CD14-positive monocyte (primary cell): ENCODE data around the gene PDE7B. TPM values are rescaled to one million over a fixed set of nuclear protein-coding genes. Genes with fewer than 3 reads are reported as not detected.

Experiments
- DNase-seq, 3 donors: peaks; one replicate each; pipeline ENCODE4 v3.0.0-alpha.2; 2011 to 2022
- H2AFZ ChIP-seq: 2 replicates; pipeline ENCODE4 v1.6.0; 2012; ENCODE audit warnings: mild to moderate bottlenecking, low read depth, low read length, inconsistent platforms; ENCODE audit not compliant: insufficient read depth, poor library complexity, severe bottlenecking
- H3K27ac ChIP-seq, 2 donors: 1 replicate in 1 of 2; 2 replicates in 1 of 2; pipeline ENCODE4 v1.5.1; 2012 to 2013; ENCODE audit warnings: low read length in 2 of 2, control low read depth in 1 of 2, inconsistent platforms in 1 of 2, low read depth in 1 of 2, mild to moderate bottlenecking in 1 of 2
- H3K27me3 ChIP-seq, 2 donors: one replicate each; pipeline versions ENCODE4 v1.6.0 to v1.6.1; 2011 to 2013; ENCODE audit warnings: low read length in 2 of 2; ENCODE audit not compliant: control insufficient read depth in 2 of 2, insufficient read depth in 2 of 2
- H3K36me3 ChIP-seq, 2 donors: replicated peaks in 1 of 2; 1 replicate in 1 of 2; 2 replicates in 1 of 2; pipeline versions ENCODE4 v1.5.1 to v1.6.1; 2012 to 2013; ENCODE audit warnings: low read length in 2 of 2, control low read depth in 1 of 2, inconsistent platforms in 1 of 2, mild to moderate bottlenecking in 1 of 2; ENCODE audit not compliant: insufficient read depth in 2 of 2, control insufficient read depth in 1 of 2
- H3K4me1 ChIP-seq, 2 donors: 1 replicate in 1 of 2; 2 replicates in 1 of 2; pipeline versions ENCODE4 v1.5.1 to v1.6.1; 2012 to 2013; ENCODE audit warnings: low read length in 2 of 2, control low read depth in 1 of 2, inconsistent platforms in 1 of 2, mild to moderate bottlenecking in 1 of 2, moderate library complexity in 1 of 2; ENCODE audit not compliant: insufficient read depth in 2 of 2, control insufficient read depth in 1 of 2
- H3K4me2 ChIP-seq: replicated peaks from 2 replicates; pipeline ENCODE3; 2012; ENCODE audit warnings: low read length, moderate library complexity, mild to moderate bottlenecking; ENCODE audit not compliant: poor library complexity, severe bottlenecking; ENCODE audit errors: extremely low read depth
- H3K4me3 ChIP-seq, 3 experiments: fragments of 200-600 bp in 1 of 3; sonication (generic) in 1 of 3; replicated peaks in 1 of 3; 1 replicate in 2 of 3; 2 replicates in 1 of 3; pipeline ENCODE4 v1.5.1; 2011 to 2013; ENCODE audit warnings: low read length in 3 of 3, mild to moderate bottlenecking in 3 of 3, control low read depth in 2 of 3, low read depth in 2 of 3, inconsistent platforms in 1 of 3, moderate library complexity in 1 of 3
- H3K79me2 ChIP-seq: 2 replicates; pipeline ENCODE4 v1.6.0; 2012; ENCODE audit warnings: mild to moderate bottlenecking, control low read depth, inconsistent platforms, low read length, moderate library complexity; ENCODE audit not compliant: insufficient read depth
- H3K9ac ChIP-seq: 2 replicates; pipeline ENCODE4 v1.6.0; 2017; ENCODE audit warnings: low read length, mild to moderate bottlenecking; ENCODE audit not compliant: insufficient read depth, poor library complexity, severe bottlenecking
- H3K9me3 ChIP-seq, 2 donors: replicated peaks in 1 of 2; 1 replicate in 1 of 2; 2 replicates in 1 of 2; pipeline versions ENCODE4 v1.5.1 to v1.6.1; 2012 to 2013; ENCODE audit warnings: low read length in 2 of 2, control low read depth in 1 of 2; ENCODE audit not compliant: control insufficient read depth in 1 of 2, insufficient read depth in 1 of 2
- H4K20me1 ChIP-seq: 2 replicates; pipeline ENCODE4 v1.6.0; 2012; ENCODE audit warnings: mild to moderate bottlenecking, low read length, control low read depth, moderate library complexity; ENCODE audit not compliant: insufficient read depth
- H3K27ac Mint-ChIP-seq, 7 donors: one replicate each; pipeline ENCODE4 v1.8.0; 2020; ENCODE audit warnings: mild to moderate bottlenecking in 7 of 7, mixed read lengths in 7 of 7, moderate library complexity in 6 of 7, inconsistent platforms in 2 of 7
- H3K27me3 Mint-ChIP-seq, 3 donors: one replicate each; pipeline ENCODE4 v1.8.0; 2021 to 2022; ENCODE audit warnings: low read depth in 3 of 3, mild to moderate bottlenecking in 3 of 3, mixed read lengths in 3 of 3, moderate library complexity in 3 of 3, inconsistent platforms in 1 of 3
- H3K36me3 Mint-ChIP-seq, 2 donors: one replicate each; pipeline ENCODE4 v1.8.0; 2020; ENCODE audit warnings: mixed read lengths in 2 of 2, inconsistent platforms in 1 of 2, mild to moderate bottlenecking in 1 of 2
- H3K4me1 Mint-ChIP-seq: one replicate; pipeline ENCODE4 v1.8.0; 2020; ENCODE audit warnings: mild to moderate bottlenecking, mixed read lengths
- H3K4me3 Mint-ChIP-seq, 2 donors: one replicate each; pipeline ENCODE4 v1.8.0; 2020; ENCODE audit warnings: mild to moderate bottlenecking in 2 of 2, mixed read lengths in 2 of 2, moderate library complexity in 1 of 2
- H3K9me3 Mint-ChIP-seq, 7 donors: one replicate each; pipeline ENCODE4 v1.8.0; 2020 to 2022; ENCODE audit warnings: mixed read lengths in 7 of 7, mild to moderate bottlenecking in 6 of 7, moderate library complexity in 6 of 7, inconsistent platforms in 2 of 7
- WGBS: methylation state at CpG from one replicate; pipeline ENCODE4 v1.1.5; 2013; ENCODE audit warnings: missing lambda C conversion rate; ENCODE audit not compliant: insufficient coverage; 5-methylcytosine and 5-hydroxymethylcytosine counted together
- intact Hi-C, 2 donors: fragments of 100-400 bp; cut with micrococcal nuclease; formaldehyde crosslinking; loops; one replicate each; pipeline versions ENCODE4 v1.15.0 to v1.15.1; 2023
- polyA plus RNA-seq, 3 donors: library from polyadenylated mRNA; depleted of rRNA in 1 of 3; unstranded in 2 of 3; stranded (reverse) in 1 of 3; fragments of 300-500 nt in 2 of 3; fragments of >200 nt in 1 of 3; fragmentation: Illumina TruSeq in 2 of 3; gene quantifications; 1 replicate in 2 of 3; 2 replicates in 1 of 3; pipeline ENCODE4 v1.2.3, GENCODE V29; 2012 to 2021
- TF ChIP-seq, protein P1 (sequence below): fragments of 200-600 bp; IDR thresholded peaks from one replicate; pipeline ENCODE4 v1.8.0; 2022; ENCODE audit warnings: antibody characterized with exemption, mild to moderate bottlenecking

PDE7B gene
- polyA plus RNA-seq, 3 donors = 0.37 to 1.1 (median 0.89) TPM

DNA sequence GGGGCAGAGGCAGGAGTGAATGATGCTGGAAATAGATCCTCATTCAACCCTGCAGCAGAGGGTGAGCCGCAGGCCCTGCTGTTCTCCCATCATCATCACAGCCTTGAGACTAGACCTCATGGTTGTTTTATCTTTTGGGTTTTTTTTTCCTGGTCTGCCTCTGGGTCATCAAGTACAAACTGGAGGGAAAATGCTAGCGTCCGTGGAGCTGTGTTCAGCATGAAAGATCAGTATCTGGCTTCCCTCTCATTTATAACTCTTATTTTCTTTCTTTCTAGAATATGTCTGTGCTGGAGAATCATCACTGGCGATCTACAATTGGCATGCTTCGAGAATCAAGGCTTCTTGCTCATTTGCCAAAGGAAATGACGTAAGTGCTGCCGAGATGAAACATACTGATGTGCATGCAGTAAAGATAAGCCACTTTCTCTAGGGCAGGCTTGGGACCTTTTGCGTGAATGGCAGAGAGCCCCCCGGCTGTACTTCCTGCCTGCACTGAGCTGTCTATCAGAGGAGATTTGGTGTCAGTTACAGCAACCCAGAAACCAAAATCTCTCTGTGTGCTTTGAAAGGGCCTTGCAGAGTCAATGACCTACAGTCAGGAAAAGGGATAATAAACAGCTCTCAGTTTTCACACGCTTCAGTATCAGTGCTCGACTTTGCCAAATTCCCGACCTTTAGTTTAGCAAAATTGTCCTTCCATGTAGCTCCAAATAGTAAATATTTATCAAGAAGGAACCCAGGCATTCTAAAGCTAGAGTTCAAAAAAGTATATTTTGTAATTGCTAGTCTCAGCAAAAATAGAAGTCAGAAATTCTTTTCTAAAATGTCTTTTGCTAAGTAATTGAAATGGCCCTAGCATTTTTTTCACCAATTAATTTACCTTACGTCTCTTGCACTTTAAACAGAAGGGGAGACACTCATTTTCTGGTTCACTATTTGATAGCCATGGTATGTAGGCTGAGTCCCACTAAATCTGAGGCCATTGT, 322.3 kb downstream of the PDE7B start:
- no peaks in the 10 kb centered on the region for H3K4me1 Mint-ChIP-seq
- peaks cover 0 to 2% (median 0%) of the 10 kb centered on the region in 3 donors for H3K27me3 Mint-ChIP-seq

DNA sequence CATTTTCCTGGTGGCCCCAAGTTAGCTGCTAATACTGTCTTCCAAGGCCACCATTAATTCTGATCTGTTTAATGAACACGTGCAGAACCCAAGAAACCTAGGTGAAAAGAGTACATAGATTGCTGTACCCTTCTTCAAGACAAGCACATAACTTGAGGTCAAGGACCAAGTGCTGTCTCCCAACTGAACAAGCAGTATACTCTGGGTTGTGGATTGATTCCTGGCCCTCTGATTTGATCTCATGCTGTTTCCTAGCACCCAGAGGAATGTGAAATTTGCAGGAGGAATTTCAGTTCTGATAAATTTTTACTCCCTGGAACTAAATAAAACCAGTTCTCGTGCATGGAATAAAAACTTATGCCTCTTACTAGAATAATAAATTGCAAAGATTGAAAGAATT, 323.0 kb downstream of the PDE7B start:
- Mint-ChIP-seq H3K27me3 (peaks cover 0 to 2% (median 0%) of the 10 kb centered on the region in 3 donors), H3K27ac (no peak overlapping the region), H3K4me3 (no peak overlapping the region), H3K4me1 (no peaks in the 10 kb centered on the region), H3K9me3 (peaks cover 0 to 2% (median 0%) of the 10 kb centered on the region in 7 donors), H3K36me3 (no peaks in the 10 kb centered on the region)
- intact Hi-C loops = no loop called here
- H3K27ac ChIP-seq = no peak overlapping the region
- no peaks in the 10 kb centered on the region for H4K20me1 ChIP-seq
- H2AFZ ChIP-seq = no peak overlapping the region
- no peak overlapping the region for H3K9ac ChIP-seq
- no peak for DNase-seq
- no peaks in the 10 kb centered on the region for H3K36me3 ChIP-seq
- H3K27me3 ChIP-seq = no peaks in the 10 kb centered on the region
- H3K4me1 ChIP-seq = no peaks in the 10 kb centered on the region
- H3K4me3 ChIP-seq = no peak overlapping the region
- WGBS = 100% methylated on average over 1 of the region's 2 CpGs
- TF ChIP-seq, protein P1, sequence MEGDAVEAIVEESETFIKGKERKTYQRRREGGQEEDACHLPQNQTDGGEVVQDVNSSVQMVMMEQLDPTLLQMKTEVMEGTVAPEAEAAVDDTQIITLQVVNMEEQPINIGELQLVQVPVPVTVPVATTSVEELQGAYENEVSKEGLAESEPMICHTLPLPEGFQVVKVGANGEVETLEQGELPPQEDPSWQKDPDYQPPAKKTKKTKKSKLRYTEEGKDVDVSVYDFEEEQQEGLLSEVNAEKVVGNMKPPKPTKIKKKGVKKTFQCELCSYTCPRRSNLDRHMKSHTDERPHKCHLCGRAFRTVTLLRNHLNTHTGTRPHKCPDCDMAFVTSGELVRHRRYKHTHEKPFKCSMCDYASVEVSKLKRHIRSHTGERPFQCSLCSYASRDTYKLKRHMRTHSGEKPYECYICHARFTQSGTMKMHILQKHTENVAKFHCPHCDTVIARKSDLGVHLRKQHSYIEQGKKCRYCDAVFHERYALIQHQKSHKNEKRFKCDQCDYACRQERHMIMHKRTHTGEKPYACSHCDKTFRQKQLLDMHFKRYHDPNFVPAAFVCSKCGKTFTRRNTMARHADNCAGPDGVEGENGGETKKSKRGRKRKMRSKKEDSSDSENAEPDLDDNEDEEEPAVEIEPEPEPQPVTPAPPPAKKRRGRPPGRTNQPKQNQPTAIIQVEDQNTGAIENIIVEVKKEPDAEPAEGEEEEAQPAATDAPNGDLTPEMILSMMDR = no peak
- no peaks in the 10 kb centered on the region for H3K79me2 ChIP-seq
- H3K4me2 ChIP-seq = no peak overlapping the region
- H3K9me3 ChIP-seq = no peaks in the 10 kb centered on the region

More for the DNA sequence above, 322.3 kb downstream of the PDE7B start:
- intact Hi-C loops = no loop called here
- Histone ChIP-seq H2AFZ (no peak overlapping the region), H3K4me1 (no peaks in the 10 kb centered on the region), H4K20me1 (no peaks in the 10 kb centered on the region), H3K4me2 (no peak overlapping the region), H3K9ac (no peak overlapping the region), H3K27ac (no peak overlapping the region), H3K27me3 (no peaks in the 10 kb centered on the region), H3K36me3 (no peaks in the 10 kb centered on the region), H3K4me3 (no peak overlapping the region), H3K79me2 (no peaks in the 10 kb centered on the region), H3K9me3 (no peaks in the 10 kb centered on the region)
- no peaks in the 10 kb centered on the region for H3K36me3 Mint-ChIP-seq
- DNase-seq = no peak
- no peak overlapping the region for H3K4me3 Mint-ChIP-seq
- no peak overlapping the region for H3K27ac Mint-ChIP-seq
- peaks cover 0 to 2% (median 0%) of the 10 kb centered on the region in 7 donors for H3K9me3 Mint-ChIP-seq
- 81% methylated on average over 7 of the region's 13 CpGs for WGBS
- TF ChIP-seq, protein P1 = no peak
